ENCODE measurements around the gene SPACA4.

The SPACA4 gene

DNA sequence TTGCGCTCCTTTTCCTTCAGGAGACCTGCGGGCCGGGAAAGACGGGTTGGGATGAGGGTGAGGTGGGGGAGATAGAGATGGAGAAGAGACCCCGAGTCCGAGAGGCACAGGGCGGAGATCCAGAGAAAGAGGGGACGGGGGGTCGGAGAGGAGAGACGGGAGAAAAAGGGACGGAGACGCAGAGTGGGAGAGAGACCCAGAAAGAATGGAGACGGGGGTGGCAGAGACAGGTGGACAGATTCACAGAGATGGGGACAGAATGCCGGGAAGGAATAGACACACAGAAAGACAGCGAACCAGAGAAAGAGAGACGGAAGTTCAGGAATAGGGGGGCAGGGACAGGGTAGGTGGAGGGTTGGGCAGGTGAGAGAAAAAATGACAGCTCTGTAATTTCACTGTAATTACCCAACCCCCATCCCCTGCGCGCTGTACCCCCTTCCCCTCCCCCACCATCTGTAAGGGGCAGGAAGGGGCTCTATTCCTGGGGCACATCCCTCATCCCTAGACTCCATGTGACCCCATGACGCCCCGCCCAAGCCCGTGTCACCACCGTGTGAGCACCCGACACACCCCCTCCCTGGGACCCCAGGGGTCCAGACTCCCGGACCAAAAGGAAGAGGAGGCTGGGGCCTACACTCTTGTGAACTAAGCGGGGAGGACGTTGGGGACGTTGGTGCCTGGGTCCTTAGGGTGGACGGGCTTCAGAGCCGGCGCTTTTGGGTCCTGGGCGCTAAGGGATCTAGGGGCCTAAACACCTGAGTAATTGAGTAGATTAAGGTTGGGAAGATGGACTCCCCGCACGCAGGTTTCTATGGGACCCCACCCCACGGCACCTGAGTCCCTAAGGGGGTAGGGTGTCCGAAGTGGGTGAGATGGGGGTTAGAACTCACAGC, 29.7 kb downstream of the SPACA4 start:
- DNase-seq = no peak

DNA sequence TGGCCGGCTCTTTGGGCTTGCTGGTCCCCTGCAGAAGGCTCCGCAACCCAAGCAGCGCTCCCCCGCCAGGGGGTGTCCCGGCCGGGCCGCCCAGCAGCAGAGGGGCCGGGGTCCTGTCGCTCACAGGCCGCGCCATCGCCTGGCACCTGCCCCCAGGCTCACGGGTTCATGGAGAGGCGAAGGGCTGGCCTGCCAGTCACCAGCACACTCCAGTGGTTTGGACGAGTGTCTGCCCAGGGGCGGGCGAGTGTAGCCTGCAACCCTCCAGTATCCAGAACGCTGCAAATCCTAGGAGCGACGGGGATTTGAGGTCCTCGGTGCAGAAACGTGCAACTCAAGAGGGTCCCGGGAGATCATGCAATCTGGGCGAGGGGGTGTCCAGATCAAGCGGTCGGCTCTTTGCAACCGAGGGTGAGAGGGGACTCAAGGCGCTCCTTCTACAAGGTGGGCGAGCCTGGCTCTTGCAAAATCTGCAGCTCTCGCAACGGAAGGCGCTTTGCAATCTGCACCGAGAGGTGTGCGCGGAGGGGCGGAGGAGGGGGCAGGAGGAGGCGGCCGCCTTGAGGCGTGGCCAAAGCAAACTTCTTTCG, 30.4 kb downstream of the SPACA4 start, which contains the start of gene DBP:
Gene DBP (minus strand): TSS at position 521 of the 590 bp plus-strand sequence. CDS start 385 bp downstream, at position 136.
- peak; percentile 44 for DNase-seq

GRCh38 chr19:48637449-48637947, 31.0 kb downstream of the SPACA4 start:
- peak; percentile 100 for DNase-seq

- peak; percentile 95 for DNase-seq
Observed at GRCh38 chr19:48637948-48638830, 31.6 kb downstream of the SPACA4 start.

DNA sequence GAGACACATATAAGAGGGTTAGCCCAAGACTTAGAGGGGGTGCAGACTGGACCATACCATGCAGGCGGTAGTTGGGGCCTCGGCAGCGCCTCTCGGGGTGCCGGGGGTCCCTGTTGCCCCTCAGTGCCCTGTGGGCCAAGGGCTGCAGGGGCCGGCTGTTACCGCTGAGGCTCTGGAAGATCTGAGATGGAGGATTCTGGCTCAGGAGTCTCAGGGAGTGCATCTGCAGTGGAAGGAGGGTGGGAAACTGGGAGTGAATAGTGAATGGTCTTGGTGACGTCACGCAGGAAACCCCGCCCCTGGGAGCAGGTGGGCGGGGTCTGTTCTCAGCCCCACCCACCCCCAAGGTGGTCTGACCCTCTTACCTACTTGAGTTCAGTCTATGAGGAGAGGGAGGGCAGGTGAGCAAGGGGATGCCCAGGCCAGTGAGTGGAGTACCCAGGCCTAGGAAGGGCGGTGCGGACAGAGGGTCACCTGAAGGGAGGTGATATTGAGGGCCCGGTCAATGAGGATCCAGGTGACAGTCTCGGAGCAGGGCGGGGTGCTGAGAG, 32.4 kb downstream of the SPACA4 start:
- DNase-seq = no peak

GRCh38 chr19:48639483-48640375, 33.2 kb downstream of the SPACA4 start:
- peak; percentile 52 for DNase-seq

GRCh38 chr19:48641850-48642249, 35.3 kb downstream of the SPACA4 start:
- DNase-seq = no peak

GRCh38 chr19:48642862-48643261, 36.3 kb downstream of the SPACA4 start:
- no peak for DNase-seq

DNA sequence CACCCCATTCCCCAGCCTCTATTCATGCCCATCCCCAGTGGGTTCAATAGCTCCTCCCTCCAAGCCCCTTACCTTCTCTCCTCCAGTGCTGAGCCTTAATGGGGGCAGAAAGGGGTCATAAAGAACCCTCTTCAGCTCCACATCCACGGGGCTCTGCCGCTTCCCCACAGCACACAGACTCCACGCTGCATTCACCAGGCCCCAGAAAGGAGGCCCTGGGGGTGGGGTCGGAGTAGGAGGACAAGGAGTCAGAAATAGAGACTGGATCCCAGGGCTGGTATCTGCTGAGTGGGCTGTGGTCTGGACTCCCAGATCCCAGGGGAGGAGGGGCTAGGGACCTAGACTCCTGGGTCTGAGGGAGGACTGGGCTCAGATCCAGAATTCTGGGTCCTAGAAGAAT, 37.8 kb downstream of the SPACA4 start:
- no peak for DNase-seq

DNA sequence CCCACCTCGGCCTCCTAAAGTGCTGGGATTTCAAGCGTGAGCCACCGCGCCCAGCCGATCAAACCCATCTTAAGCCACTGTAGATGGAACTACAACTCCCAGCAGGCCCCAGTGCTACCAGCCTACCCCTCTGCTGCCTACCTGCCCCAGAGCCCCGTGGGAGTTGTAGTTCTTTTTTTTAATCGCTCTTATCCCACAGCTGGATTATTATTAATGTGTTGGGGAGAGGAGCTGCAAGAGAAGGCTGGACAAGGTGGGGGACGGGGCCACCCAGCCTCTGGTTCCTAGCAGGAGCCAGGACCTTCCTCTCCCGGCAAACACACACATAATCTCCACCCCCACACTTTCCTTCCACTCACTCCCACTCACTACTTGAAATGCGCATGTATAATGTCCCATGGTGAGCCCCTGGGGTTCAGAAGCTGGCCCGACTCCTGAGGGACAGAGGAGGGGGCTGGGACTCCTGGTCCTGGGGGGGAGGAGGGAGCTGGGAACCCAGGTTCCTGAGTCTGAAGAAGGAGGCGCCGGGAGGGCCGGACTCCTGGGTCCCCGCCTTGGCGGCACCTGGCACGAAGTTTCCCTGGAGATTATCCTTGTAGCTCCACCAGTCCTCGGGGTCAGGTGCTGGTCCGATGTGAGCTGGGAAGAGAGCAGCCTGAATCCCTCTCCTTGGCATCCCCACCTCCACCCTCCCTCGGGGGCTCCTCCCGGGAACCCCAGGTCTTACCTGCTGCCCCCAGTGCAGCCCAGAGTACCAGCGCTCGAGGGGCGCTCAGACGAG, 38.5 kb downstream of the SPACA4 start:
- DNase-seq = peak; percentile 80

- DNase-seq = no peak
Observed at GRCh38 chr19:48645620-48646000, 39.1 kb downstream of the SPACA4 start.

- peak; percentile 92 for DNase-seq
Observed at GRCh38 chr19:48646001-48646721, 39.6 kb downstream of the SPACA4 start, which contains the start of gene CA11. CA11 (minus strand) TSS chr19:48646187; CDS start chr19:48645632, 555 bp downstream.

- DNase-seq = no peak
Observed at GRCh38 chr19:48646722-48647216, 40.2 kb downstream of the SPACA4 start.

- no peak for DNase-seq
Observed at GRCh38 chr19:48648134-48648533, 41.6 kb downstream of the SPACA4 start.

DNA sequence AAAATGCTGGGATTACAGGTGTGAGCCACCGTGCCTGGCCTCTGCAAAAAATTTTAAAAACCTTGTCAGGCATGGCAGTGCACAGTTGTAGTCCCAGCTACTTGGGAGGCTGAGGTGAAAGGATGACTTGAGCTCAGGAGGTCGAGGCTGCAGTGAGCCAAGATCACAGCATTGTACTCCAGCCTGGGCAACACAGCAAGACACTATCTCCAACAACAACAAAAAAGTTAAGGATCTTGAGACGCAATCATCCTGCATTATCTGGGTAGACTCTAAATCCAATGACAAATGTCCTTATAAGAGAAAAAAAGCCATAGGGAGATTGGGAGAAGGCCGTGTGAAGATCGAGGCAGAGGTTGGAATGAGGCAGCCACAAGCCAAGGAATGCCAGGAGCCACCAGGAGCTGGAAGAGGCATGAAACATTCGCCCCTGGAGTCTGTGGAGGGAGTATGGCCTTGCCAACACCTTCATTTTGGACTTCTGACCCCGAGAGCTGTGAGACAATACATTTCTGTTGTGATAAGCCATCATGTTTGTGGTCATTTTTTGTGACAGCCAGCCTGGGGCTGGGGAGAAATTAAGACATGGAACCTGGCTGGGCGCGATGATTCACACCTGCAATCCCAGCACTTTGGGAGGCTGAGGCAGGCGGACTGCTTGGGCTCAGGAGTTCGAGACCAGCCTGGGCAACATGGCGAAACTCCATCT, 44.6 kb downstream of the SPACA4 start:
- no peak for DNase-seq

DNA sequence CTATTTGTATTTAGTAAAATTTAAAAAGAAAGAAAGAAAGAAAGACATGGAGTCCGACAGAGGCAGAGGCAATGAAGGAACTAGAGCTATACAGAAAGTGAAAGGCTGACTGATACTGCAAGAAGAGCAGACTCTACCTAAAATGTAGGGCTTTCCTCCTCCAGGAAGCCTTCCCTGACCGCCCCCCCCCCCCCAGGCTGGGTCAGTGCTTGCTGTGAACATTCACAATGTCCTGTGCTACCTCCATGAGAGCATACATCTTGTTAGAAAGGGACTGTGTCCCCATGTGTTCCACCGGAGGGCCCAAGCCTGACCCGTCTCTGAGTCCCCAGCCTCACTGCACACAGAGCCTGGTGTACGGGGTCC, 45.1 kb downstream of the SPACA4 start:
- DNase-seq = no peak

DNA sequence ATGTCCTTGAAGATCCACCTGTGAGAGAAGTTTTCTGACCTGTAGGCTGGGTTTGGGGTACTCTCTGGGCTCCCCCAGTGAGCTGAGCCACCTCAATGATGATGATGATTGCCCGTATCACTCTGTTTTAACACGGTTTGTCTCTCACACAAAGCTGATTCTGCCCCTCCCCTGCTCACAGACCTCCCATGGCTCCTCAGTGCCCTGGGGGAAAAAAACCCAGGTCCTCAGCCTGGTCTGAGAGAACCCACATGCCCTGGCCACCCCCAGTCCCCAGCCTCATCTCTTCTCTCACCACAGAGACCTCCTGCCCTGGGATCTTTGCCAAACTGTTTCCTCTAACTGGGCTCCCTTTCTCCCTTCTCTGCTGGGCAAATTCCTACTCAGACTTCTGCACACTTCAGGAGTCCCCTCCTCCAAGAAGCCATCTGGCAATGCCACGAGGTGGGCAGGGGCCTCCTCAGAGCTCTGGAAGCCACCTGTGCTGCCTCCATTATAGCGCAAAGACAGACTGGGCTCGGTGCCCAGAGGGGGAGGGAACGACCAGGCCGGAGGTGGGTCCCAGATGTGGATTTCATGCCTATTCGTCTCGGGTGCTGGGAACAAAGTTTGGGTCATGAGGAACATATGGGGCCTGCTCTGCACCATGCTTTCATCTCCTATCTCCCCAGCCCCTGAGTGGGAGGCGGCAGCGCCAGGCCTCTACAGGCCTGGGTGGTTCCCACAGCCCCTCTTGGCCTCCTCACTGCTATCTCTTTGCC, 47.9 kb downstream of the SPACA4 start:
- no peak for DNase-seq

DNA sequence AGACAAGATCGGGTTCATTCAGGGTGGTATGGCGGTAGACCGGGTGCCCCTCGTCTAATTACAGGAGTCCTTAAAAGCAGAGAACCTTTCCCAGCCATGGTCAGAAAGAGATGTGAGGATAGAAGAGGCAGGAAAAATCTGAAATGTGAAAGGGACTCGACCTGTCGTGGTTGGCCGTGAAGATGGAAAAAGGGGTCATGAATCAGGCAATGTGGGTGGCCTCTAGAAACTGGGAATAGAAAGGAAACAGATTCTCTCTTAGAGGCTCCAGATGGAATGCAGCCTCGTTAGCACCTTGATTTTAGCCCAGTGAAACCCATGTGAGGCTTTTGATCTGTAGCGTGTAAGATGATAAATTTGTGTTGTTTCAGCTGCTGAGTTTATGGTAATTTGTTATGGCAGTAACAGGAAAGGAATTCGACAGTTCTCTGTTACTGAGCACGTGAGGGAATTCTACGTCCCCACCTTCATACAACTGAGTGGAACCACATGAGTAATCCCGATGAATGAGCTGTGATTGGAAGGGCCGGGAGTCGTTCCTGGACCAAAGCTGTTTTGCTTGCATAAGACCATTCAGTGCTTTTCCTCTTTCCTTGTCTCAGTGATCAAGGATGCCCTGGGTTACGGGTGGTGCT, 50.4 kb downstream of the SPACA4 start:
- DNase-seq = no peak
